Measurements from ENCODE around the gene TRMT112.

- TF ChIP-seq JUNB (IDR thresholded peaks at IDR 0.05; ENCODE audit: unreplicated experiment), result no peak
- TF ChIP-seq CTCF (conservative IDR thresholded peaks at IDR 0.05; ENCODE audit: low read depth in 2 of 2), result no peak
These were observed 49.4 kb upstream of the TRMT112 start for GRCh38 chr11:64366751-64367150.

Measured in GM23338 (cell line).